Mucosa of rectum (tissue), 2 donors: ENCODE results near the gene MIDN.
"Not testable (repeated sequence)": the region's sequence is repeated elsewhere in the genome, so short reads cannot be mapped to it uniquely, and the experiment has no call there.

Experiments used
- H3K27ac ChIP-seq, 2 donors: one replicate each; pipeline ENCODE4 v1.7.0; 2013; ENCODE audit warnings: inconsistent platforms in 2 of 2, low read depth in 2 of 2, low read length in 2 of 2
- H3K27me3 ChIP-seq, 2 donors: one replicate each; pipeline ENCODE4 v1.7.0; 2013; ENCODE audit warnings: low read length in 2 of 2; ENCODE audit not compliant: control insufficient read depth in 2 of 2, insufficient read depth in 2 of 2
- H3K36me3 ChIP-seq, 2 donors: one replicate each; pipeline ENCODE4 v1.7.0; 2013; ENCODE audit warnings: low read length in 2 of 2; ENCODE audit not compliant: control insufficient read depth in 2 of 2, insufficient read depth in 2 of 2
- H3K4me1 ChIP-seq, 2 donors: one replicate each; pipeline ENCODE4 v1.7.0; 2013; ENCODE audit warnings: low read length in 2 of 2, mild to moderate bottlenecking in 1 of 2; ENCODE audit not compliant: control insufficient read depth in 2 of 2, insufficient read depth in 2 of 2
- H3K4me3 ChIP-seq, 2 donors: one replicate each; pipeline ENCODE4 v1.7.0; 2013; ENCODE audit warnings: low read length in 2 of 2
- H3K9ac ChIP-seq, 2 donors: one replicate each; pipeline ENCODE4 v1.7.0; 2013; ENCODE audit warnings: low read length in 2 of 2, low read depth in 1 of 2, mild to moderate bottlenecking in 1 of 2
- H3K9me3 ChIP-seq, 2 donors: one replicate each; pipeline ENCODE4 v1.7.0; 2013; ENCODE audit warnings: low read length in 2 of 2; ENCODE audit not compliant: control insufficient read depth in 2 of 2
- donor health status: healthy.
- donor health status: Normal muscosa, but diverticular disease.

Gene MIDN

DNA sequence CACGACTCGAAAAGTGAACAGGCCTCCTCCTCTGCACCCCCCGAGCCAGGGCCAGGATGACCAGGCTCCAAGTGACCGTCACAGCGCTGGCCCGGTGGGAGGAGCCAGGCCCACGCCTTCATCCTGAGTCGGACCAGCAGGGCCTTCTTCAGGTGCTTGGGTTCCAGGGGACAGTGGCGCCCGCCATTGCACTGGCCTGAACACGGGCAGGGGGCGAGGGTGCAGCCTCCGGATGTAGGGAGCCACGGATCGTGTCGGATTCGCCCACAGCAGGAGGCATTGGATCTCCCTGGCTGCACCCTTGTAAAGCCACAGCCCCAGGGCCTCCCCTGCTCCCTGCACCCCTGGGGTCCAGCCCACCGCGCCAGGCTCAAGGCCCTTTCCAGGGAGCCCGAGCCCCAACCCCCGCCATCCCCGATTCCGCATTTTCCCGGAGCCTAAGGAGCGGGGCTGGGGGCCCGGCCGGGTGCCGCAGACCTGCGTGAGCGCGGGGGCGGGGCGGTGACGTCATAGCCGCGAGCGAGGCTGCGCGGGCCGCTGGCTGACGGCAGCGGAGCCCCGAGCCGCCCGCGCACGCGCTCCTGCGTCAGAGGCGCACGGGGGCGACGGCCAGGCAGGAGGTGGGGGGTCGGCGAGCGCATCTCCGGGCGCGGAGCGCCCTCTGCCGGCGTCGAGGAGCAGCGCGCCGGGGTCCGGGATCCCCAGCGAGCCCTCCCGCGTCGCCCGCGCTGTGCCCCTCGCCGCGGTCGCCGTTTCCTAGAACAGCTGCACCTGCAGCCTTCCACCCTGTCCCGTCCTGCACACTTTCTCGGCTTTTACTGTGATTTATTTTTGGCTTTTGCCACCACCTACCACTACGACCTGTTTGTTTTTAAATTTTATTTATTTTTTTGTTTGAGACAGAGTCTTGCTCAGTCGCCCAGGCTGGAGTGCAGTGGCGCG is 8.3 kb upstream of the MIDN start:
- peak overlapping the region; percentile 41 to 54 for H3K9ac ChIP-seq

DNA sequence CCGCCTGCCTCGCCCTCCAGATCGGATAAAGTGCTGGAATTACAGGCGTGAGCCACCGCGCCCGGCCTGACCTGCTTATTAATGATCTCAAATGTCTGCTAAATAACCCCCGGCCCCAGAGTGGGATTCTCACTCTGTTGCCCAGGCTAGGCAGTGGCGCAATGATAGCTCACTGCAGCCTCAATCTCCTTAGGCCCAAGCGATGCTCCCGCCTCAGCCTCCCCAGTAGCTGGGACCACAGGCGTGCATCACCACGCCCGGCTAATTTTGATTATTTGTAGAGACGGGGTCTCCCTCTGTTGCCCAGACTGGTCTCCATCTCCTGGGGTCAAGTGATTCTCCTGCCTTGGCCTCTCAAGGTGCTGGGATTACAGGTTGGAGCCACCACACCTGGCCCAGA is 7.5 kb upstream of the MIDN start:
- Histone ChIP-seq H3K9ac (no peak overlapping the region), H3K4me1 (peaks cover 48 to 57% of the 10 kb centered on the region in 2 donors), H3K9me3 (no peaks in the 10 kb centered on the region), H3K27ac (peak overlapping the region in 1 of 2 donors; percentile 88), H3K27me3 (peaks cover 3 to 11% of the 10 kb centered on the region in 2 donors), H3K4me3 (peak overlapping the region in 1 of 2 donors; percentile 85), H3K36me3 (no peaks in the 10 kb centered on the region)

More for the DNA sequence above, 8.3 kb upstream of the MIDN start:
- Histone ChIP-seq H3K27me3 (peaks cover 3 to 20% of the 10 kb centered on the region in 2 donors), H3K9me3 (no peaks in the 10 kb centered on the region), H3K36me3 (no peaks in the 10 kb centered on the region), H3K27ac (peak overlapping the region; percentile 55 to 58), H3K4me3 (peak overlapping the region; percentile 41 to 61), H3K4me1 (peaks cover 43 to 50% of the 10 kb centered on the region in 2 donors)

GRCh38 chr19:1241417-1242095 is 6.8 kb upstream of the MIDN start, which contains the start of gene ATP5F1D:
Gene ATP5F1D, plus strand, starts transcription at chr19:1241751. Its CDS starts 100 bp downstream, at chr19:1241851.
- Histone ChIP-seq H3K4me1 (peaks cover 52 to 63% of the 10 kb centered on the region in 2 donors), H3K9ac (peak within 1 kb of the TSS; percentile 80 to 97), H3K36me3 (no peaks in the 10 kb centered on the region), H3K27ac (peak within 1 kb of the TSS; percentile 81 to 88), H3K9me3 (no peaks in the 10 kb centered on the region), H3K4me3 (peak within 1 kb of the TSS; percentile 85 to 92), H3K27me3 (peaks cover 3 to 9% of the 10 kb centered on the region in 2 donors)

GRCh38 chr19:1243768-1244692 is 4.4 kb upstream of the MIDN start:
- Histone ChIP-seq H3K27ac (peak overlapping the region; percentile 95 to 99), H3K9me3 (no peaks in the 10 kb centered on the region), H3K36me3 (no peaks in the 10 kb centered on the region), H3K27me3 (no peaks in the 10 kb centered on the region), H3K4me1 (peaks cover 52 to 66% of the 10 kb centered on the region in 2 donors), H3K4me3 (peak overlapping the region; percentile 44 to 52), H3K9ac (peak overlapping the region; percentile 41 to 74)

GRCh38 chr19:1244693-1245451 is 3.5 kb upstream of the MIDN start:
- Histone ChIP-seq H3K9me3 (no peaks in the 10 kb centered on the region), H3K4me1 (peaks cover 50 to 66% of the 10 kb centered on the region in 2 donors), H3K36me3 (no peaks in the 10 kb centered on the region), H3K27ac (peak overlapping the region; percentile 95 to 99), H3K4me3 (peak overlapping the region; percentile 44 to 52), H3K9ac (peak overlapping the region; percentile 41 to 74), H3K27me3 (no peaks in the 10 kb centered on the region)

GRCh38 chr19:1245494-1246264 is 2.7 kb upstream of the MIDN start:
- H3K9ac ChIP-seq, result peak overlapping the region in 1 of 2 donors; percentile 74
- H3K36me3 ChIP-seq, result no peaks in the 10 kb centered on the region
- no peaks in the 10 kb centered on the region for H3K9me3 ChIP-seq
- no peaks in the 10 kb centered on the region for H3K27me3 ChIP-seq
- peak overlapping the region in 1 of 2 donors; percentile 39 for H3K4me3 ChIP-seq
- peaks cover 46 to 60% of the 10 kb centered on the region in 2 donors for H3K4me1 ChIP-seq
- H3K27ac ChIP-seq, result peak overlapping the region; percentile 95 to 99

DNA sequence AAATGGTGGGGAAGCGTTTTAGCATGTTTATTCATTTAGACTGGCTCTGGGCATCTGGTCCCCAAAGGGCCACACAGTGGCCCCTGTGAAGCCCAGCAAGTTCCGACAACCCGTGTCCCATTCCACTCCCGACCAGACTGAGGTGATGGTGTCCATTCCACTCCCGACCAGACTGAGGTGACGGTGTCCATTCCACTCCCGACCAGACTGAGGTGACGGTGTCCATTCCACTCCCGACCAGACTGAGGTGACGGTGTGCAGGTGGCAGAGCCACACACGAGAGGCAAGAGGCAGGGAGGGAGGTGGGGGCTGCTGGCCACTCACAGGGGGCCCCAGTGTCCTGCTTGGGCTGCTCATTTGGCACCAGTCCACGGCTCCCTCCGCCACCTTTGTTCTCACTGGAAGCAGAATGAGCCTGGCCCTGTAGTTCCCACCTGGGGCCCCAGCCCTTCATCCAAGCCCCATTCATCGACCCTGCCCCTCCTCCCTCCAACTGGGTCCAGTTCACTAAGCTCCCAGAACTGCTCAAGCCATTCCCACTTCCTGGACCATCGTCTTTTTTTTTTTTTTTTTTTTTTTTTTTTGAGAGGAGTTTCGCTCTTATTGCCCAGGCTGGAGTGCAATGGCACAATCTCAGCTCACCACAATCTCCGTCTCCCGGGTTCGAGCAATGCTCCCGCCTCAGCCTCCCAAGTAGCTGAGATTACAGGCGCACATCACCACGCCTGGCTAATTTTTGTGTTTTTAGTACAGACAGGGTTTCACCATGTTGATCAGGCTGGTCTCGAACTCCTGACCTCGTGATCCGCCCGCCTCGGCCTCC is 1.9 kb upstream of the MIDN start:
- Histone ChIP-seq H3K4me3 (peak overlapping the region in 1 of 2 donors; percentile 39), H3K4me1 (peaks cover 39 to 54% of the 10 kb centered on the region in 2 donors), H3K27ac (peak overlapping the region; percentile 95 to 99), H3K9ac (peak overlapping the region in 1 of 2 donors; percentile 50)
- H3K27me3 ChIP-seq, H3K9me3 ChIP-seq, H3K36me3 ChIP-seq: not testable (repeated sequence)

DNA sequence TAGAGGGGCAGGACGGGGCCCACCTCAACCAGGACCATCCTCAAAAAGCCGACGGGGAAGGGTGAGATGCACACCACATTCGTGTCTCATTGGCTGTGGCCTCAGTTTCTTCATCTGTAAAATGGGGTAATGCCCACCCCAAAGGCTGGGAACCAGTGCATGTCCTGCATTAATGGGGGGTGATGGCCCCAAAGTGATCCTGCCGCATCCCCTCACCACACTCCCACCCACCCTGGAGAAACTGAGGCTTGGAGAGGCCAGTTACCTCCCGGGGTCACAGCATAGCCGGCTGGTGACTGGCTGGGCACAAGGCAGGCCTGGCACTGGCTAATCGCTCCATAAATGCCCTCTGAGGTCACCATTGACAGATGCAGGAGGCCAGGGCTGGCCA is 640 bp upstream of the MIDN start:
- peaks cover 39 to 54% of the 10 kb centered on the region in 2 donors for H3K4me1 ChIP-seq
- H3K36me3 ChIP-seq, result peaks cover 4% of the 10 kb centered on the region in 2 donors
- peak overlapping the region; percentile 44 to 91 for H3K9ac ChIP-seq
- H3K4me3 ChIP-seq, result peak overlapping the region; percentile 59 to 68
- H3K27ac ChIP-seq, result peak overlapping the region; percentile 99
- H3K27me3 ChIP-seq, result no peaks in the 10 kb centered on the region
- H3K9me3 ChIP-seq, result no peaks in the 10 kb centered on the region
